ENCODE results near the gene NDUFB6.

The NDUFB6 gene

GRCh38 chr9:32578976-32579375, 6.0 kb upstream of the NDUFB6 start:
- H4K20me1 ChIP-seq (ENCODE audit: insufficient read depth, low read length, poor library complexity, severe bottlenecking) = no peaks in the 10 kb centered on the region
- H3K9me3 ChIP-seq (ENCODE audit: insufficient read depth, low read depth, low read length) = no peaks in the 10 kb centered on the region
- H3K79me2 ChIP-seq (ENCODE audit: insufficient read depth, low read length) = no peaks in the 10 kb centered on the region
- peaks cover 6% of the 10 kb centered on the region for H3K4me1 ChIP-seq (ENCODE audit: insufficient read depth, low read length, poor library complexity, severe bottlenecking)
- no peak overlapping the region for H2AFZ ChIP-seq (ENCODE audit: low read length)
- no peaks in the 10 kb centered on the region for H3K27me3 ChIP-seq (ENCODE audit: insufficient read depth, low read length, poor library complexity, severe bottlenecking)
- no peak overlapping the region for H3K4me3 ChIP-seq (ENCODE audit: low read length, poor library complexity, severe bottlenecking)
- H3K4me2 ChIP-seq (ENCODE audit: low read depth, low read length, poor library complexity, severe bottlenecking) = no peak overlapping the region
- H3K9ac ChIP-seq (ENCODE audit: low read depth, low read length, poor library complexity, severe bottlenecking) = no peak overlapping the region
- no peaks in the 10 kb centered on the region for H3K36me3 ChIP-seq (ENCODE audit: insufficient read depth, low read length)
- H3F3A ChIP-seq (ENCODE audit: low read depth) = 0 out of 2 replicates have a peak, but pooled peaks cover 3% of the 10 kb centered on the region
- H3K9me2 ChIP-seq (replicated peaks; ENCODE audit: low read depth, low read length) = no peaks in the 10 kb centered on the region
- TF ChIP-seq CTCF (conservative IDR thresholded peaks at IDR 0.05; ENCODE audit: low read length) (no peak), EZH2phosphoT487 (IDR thresholded peaks at IDR 0.05; ENCODE audit: borderline replicate concordance) (no peak)

GRCh38 chr9:32577316-32577715, 4.4 kb upstream of the NDUFB6 start:
- Histone ChIP-seq H4K20me1 (ENCODE audit: insufficient read depth, low read length, poor library complexity, severe bottlenecking) (no peaks in the 10 kb centered on the region), H3K4me2 (ENCODE audit: low read depth, low read length, poor library complexity, severe bottlenecking) (no peak overlapping the region), H3K27me3 (ENCODE audit: insufficient read depth, low read length, poor library complexity, severe bottlenecking) (no peaks in the 10 kb centered on the region), H3K79me2 (ENCODE audit: insufficient read depth, low read length) (peaks cover 6% of the 10 kb centered on the region), H3K9me3 (ENCODE audit: insufficient read depth, low read depth, low read length) (no peaks in the 10 kb centered on the region), H3F3A (ENCODE audit: low read depth) (peaks cover 8% of the 10 kb centered on the region; the same call in 1 of the 2 replicates), H3K9ac (ENCODE audit: low read depth, low read length, poor library complexity, severe bottlenecking) (no peak overlapping the region), H3K36me3 (ENCODE audit: insufficient read depth, low read length) (no peaks in the 10 kb centered on the region), H2AFZ (ENCODE audit: low read length) (no peak overlapping the region), H3K9me2 (replicated peaks; ENCODE audit: low read depth, low read length) (no peaks in the 10 kb centered on the region), H3K4me3 (ENCODE audit: low read length, poor library complexity, severe bottlenecking) (no peak overlapping the region), H3K4me1 (ENCODE audit: insufficient read depth, low read length, poor library complexity, severe bottlenecking) (peaks cover 14% of the 10 kb centered on the region)
- TF ChIP-seq EZH2phosphoT487 (IDR thresholded peaks at IDR 0.05; ENCODE audit: borderline replicate concordance) = no peak
- no peak for TF ChIP-seq CTCF (conservative IDR thresholded peaks at IDR 0.05; ENCODE audit: low read length)

DNA sequence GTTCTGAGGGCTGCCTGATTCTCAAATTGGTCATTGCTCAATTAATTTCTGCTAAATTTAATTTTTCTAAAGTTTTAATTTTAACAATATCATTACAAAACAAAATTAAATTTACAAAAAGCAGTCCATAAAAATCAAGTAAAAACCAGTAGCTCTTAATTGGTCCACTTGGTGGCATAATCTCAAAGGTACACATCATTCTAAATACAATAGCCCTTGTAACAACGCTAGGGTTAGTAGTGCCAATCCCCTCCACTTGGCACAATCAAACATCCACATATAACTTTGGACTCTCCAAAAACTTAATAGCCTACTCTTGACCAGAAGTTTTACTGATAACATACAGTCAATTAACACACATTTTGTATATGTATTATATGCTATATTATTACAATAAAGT, 1.9 kb upstream of the NDUFB6 start:
- H3K79me2 ChIP-seq (ENCODE audit: insufficient read depth, low read length) = peaks cover 30% of the 10 kb centered on the region
- peaks cover 27% of the 10 kb centered on the region for H3K4me1 ChIP-seq (ENCODE audit: insufficient read depth, low read length, poor library complexity, severe bottlenecking)
- no peak overlapping the region for H3K4me2 ChIP-seq (ENCODE audit: low read depth, low read length, poor library complexity, severe bottlenecking)
- 0 out of 2 replicates have a peak, but pooled peaks have one; percentile 14 for TF ChIP-seq CTCF (conservative IDR thresholded peaks at IDR 0.05; ENCODE audit: low read length)
- TF ChIP-seq EZH2phosphoT487 (IDR thresholded peaks at IDR 0.05; ENCODE audit: borderline replicate concordance) = no peak
- no peaks in the 10 kb centered on the region for H3K9me2 ChIP-seq (replicated peaks; ENCODE audit: low read depth, low read length)
- no peak overlapping the region for H3K9ac ChIP-seq (ENCODE audit: low read depth, low read length, poor library complexity, severe bottlenecking)
- H2AFZ ChIP-seq (ENCODE audit: low read length) = no peak overlapping the region
- no peaks in the 10 kb centered on the region for H3K36me3 ChIP-seq (ENCODE audit: insufficient read depth, low read length)
- peaks cover 12% of the 10 kb centered on the region for H4K20me1 ChIP-seq (ENCODE audit: insufficient read depth, low read length, poor library complexity, severe bottlenecking)
- no peaks in the 10 kb centered on the region for H3K27me3 ChIP-seq (ENCODE audit: insufficient read depth, low read length, poor library complexity, severe bottlenecking)
- H3K4me3 ChIP-seq (ENCODE audit: low read length, poor library complexity, severe bottlenecking) = no peak overlapping the region
- H3F3A ChIP-seq (ENCODE audit: low read depth) = peaks cover 5% of the 10 kb centered on the region; the same call in 1 of the 2 replicates
- H3K9me3 ChIP-seq (ENCODE audit: insufficient read depth, low read depth, low read length) = no peaks in the 10 kb centered on the region
